HepG2 (cell line): ENCODE measurements around the gene RNF40. TPM values are rescaled to one million over a fixed set of nuclear protein-coding genes. Genes with fewer than 3 reads are reported as not detected.

Experiments used
- FOXM1 ChIP-seq: sonication (generic); formaldehyde crosslinking; IDR thresholded peaks from 2 replicates; pipeline ENCODE4 v1.5.0; 2020; ENCODE audit warnings: missing genetic modification reagents
- IRF2 ChIP-seq: IDR thresholded peaks from 2 replicates; pipeline ENCODE4 v1.6.1; 2018; ENCODE audit warnings: missing genetic modification reagents, missing compliant biosample characterization
- KLF15 ChIP-seq: sonication (generic); formaldehyde crosslinking; IDR thresholded peaks from 2 replicates; pipeline ENCODE4 v1.8.1; 2023; ENCODE audit warnings: borderline replicate concordance, mild to moderate bottlenecking, inconsistent platforms, missing genetic modification reagents, mixed read lengths
- MATR3 ChIP-seq: sonication (generic); formaldehyde crosslinking; IDR thresholded peaks from 2 replicates; pipeline ENCODE4 v1.4.0; 2020; ENCODE audit warnings: missing genetic modification reagents
- MEF2D ChIP-seq: sonication (generic); formaldehyde crosslinking; IDR thresholded peaks from 2 replicates; pipeline ENCODE4 v1.5.1; 2020; ENCODE audit warnings: mild to moderate bottlenecking, missing genetic modification reagents
- NCOR1 ChIP-seq: fragments of 200-600 bp; sonication (generic); IDR thresholded peaks from 2 replicates; pipeline ENCODE4 v1.7.0; 2017; ENCODE audit warnings: antibody characterized with exemption, low read length, borderline replicate concordance
- PAF1 ChIP-seq: IDR thresholded peaks from 2 replicates; pipeline ENCODE4 v1.6.1; 2016; ENCODE audit warnings: missing genetic modification reagents, missing compliant biosample characterization
- PAX8 ChIP-seq: sonication (generic); formaldehyde crosslinking; IDR thresholded peaks from 2 replicates; pipeline ENCODE4 v1.8.0; 2022; ENCODE audit warnings: mild to moderate bottlenecking, missing genetic modification reagents, borderline replicate concordance
- PHF8 ChIP-seq: sonication (generic); formaldehyde crosslinking; IDR thresholded peaks from 2 replicates; pipeline ENCODE4 v1.5.0; 2020; ENCODE audit warnings: missing genetic modification reagents
- PRDM15 ChIP-seq: sonication (generic); formaldehyde crosslinking; IDR thresholded peaks from 2 replicates; pipeline ENCODE4 v1.4.0; 2020; ENCODE audit warnings: missing genetic modification reagents
- PTBP1 ChIP-seq: fragments of 200-400 bp; formaldehyde crosslinking; IDR thresholded peaks from 2 replicates; pipeline ENCODE4 v1.6.1; 2018; ENCODE audit warnings: low read length, low read depth; ENCODE audit not compliant: poor library complexity, severe bottlenecking
- RELA ChIP-seq: sonication (generic); formaldehyde crosslinking; IDR thresholded peaks from 2 replicates; pipeline ENCODE4 v1.4.0; 2020; ENCODE audit warnings: missing genetic modification reagents
- SETDB1 ChIP-seq: sonication (generic); formaldehyde crosslinking; IDR thresholded peaks from 2 replicates; pipeline ENCODE4 v1.5.1; 2020; ENCODE audit warnings: missing genetic modification reagents, mild to moderate bottlenecking, borderline replicate concordance
- SMARCE1 ChIP-seq: fragments of 450-650 bp; IDR thresholded peaks from 2 replicates; pipeline ENCODE4 v1.6.1; 2017; ENCODE audit warnings: borderline replicate concordance
- SMYD3 ChIP-seq: sonication (generic); formaldehyde crosslinking; IDR thresholded peaks from 2 replicates; pipeline ENCODE4 v1.8.1; 2023; ENCODE audit warnings: mild to moderate bottlenecking, missing genetic modification reagents
- SNAPC2 ChIP-seq: sonication (generic); formaldehyde crosslinking; IDR thresholded peaks from 2 replicates; pipeline ENCODE4 v1.8.1; 2022; ENCODE audit warnings: mild to moderate bottlenecking, missing genetic modification reagents
- XBP1 ChIP-seq: sonication (generic); formaldehyde crosslinking; IDR thresholded peaks from 2 replicates; pipeline ENCODE4 v1.5.0; 2020; ENCODE audit warnings: missing genetic modification reagents
- ZNF296 ChIP-seq: sonication (generic); formaldehyde crosslinking; conservative IDR thresholded peaks from 2 replicates; pipeline ENCODE4 v1.5.0; 2020; ENCODE audit warnings: mild to moderate bottlenecking, missing genetic modification reagents
- ZNF326 ChIP-seq: sonication (generic); formaldehyde crosslinking; IDR thresholded peaks from 2 replicates; pipeline ENCODE4 v1.4.0; 2020; ENCODE audit warnings: missing genetic modification reagents, borderline replicate concordance
- ZNF362 ChIP-seq: sonication (generic); formaldehyde crosslinking; IDR thresholded peaks from 2 replicates; pipeline ENCODE4 v1.4.0; 2020; ENCODE audit warnings: missing genetic modification reagents, mild to moderate bottlenecking, borderline replicate concordance
- ZNF468 ChIP-seq: sonication (generic); formaldehyde crosslinking; IDR thresholded peaks from 2 replicates; pipeline ENCODE4 v1.8.0; 2022; ENCODE audit warnings: mild to moderate bottlenecking, moderate library complexity, missing genetic modification reagents
- ZNF615 ChIP-seq: sonication (generic); formaldehyde crosslinking; IDR thresholded peaks from 2 replicates; pipeline ENCODE4 v1.5.0; 2020; ENCODE audit warnings: mild to moderate bottlenecking, missing genetic modification reagents, borderline replicate concordance
- ZNF761 ChIP-seq: sonication (generic); formaldehyde crosslinking; conservative IDR thresholded peaks from 2 replicates; pipeline ENCODE4 v1.4.0; 2020; ENCODE audit warnings: mild to moderate bottlenecking, missing genetic modification reagents
- ZNF773 ChIP-seq: sonication (generic); formaldehyde crosslinking; IDR thresholded peaks from 2 replicates; pipeline ENCODE4 v1.4.0; 2020; ENCODE audit warnings: missing genetic modification reagents, borderline replicate concordance
- polyA plus RNA-seq, 8 experiments: library from polyadenylated mRNA; depleted of rRNA in 3 of 8; stranded (reverse) in 7 of 8; unstranded in 1 of 8; fragments of >200 nt; fragmentation: Illumina TruSeq in 4 of 8; extraction: Trizol in 4 of 8; gene quantifications; 2 replicates each; pipeline versions ENCODE4 v1.2.1 to v1.2.3, GENCODE V29; 2011 to 2016; ENCODE audit warnings: low read depth in 4 of 8, missing spikeins in 1 of 8, mixed read lengths in 1 of 8; ENCODE audit not compliant: insufficient read depth in 1 of 8
- total RNA-seq, 5 experiments: library from RNA; depleted of rRNA; stranded (reverse); fragments of >200 nt; fragmentation: Illumina TruSeq; extraction: Trizol; gene quantifications; 2 replicates each; pipeline ENCODE4 v1.2.3, GENCODE V29; 2016; ENCODE audit warnings: low read depth in 1 of 5

Gene RNF40
- total and polyA plus RNA-seq, 2 of the 13 experiments (the other 11 are each of a cell fraction or from before 2014, with no cell fraction given) = 84.0 to 85.6 TPM

- peak; percentile 98 for TF ChIP-seq PAX8 (CRISPR knock-in tag)
- TF ChIP-seq ZNF468 (CRISPR knock-in tag) = no peak
- TF ChIP-seq PAF1 = no peak
- TF ChIP-seq MATR3 (CRISPR knock-in tag) = no peak
- TF ChIP-seq RELA (CRISPR knock-in tag) = no peak
- TF ChIP-seq PHF8 = peak; percentile 99
- TF ChIP-seq FOXM1 (CRISPR knock-in tag) = no peak
- peak; percentile 79; the same call in 1 of the 2 replicates for TF ChIP-seq MEF2D (CRISPR knock-in tag)
- TF ChIP-seq ZNF296 (CRISPR knock-in tag) = peak; percentile 78; the same call in 1 of the 2 replicates
- TF ChIP-seq SMARCE1 = no peak
- peak; percentile 97 for TF ChIP-seq ZNF615 (CRISPR knock-in tag)
- TF ChIP-seq ZNF326 = no peak
- TF ChIP-seq SNAPC2 (CRISPR knock-in tag) = peak; percentile 92
- TF ChIP-seq SMYD3 (CRISPR knock-in tag) = no peak; the same call in 1 of the 2 replicates
- no peak for TF ChIP-seq NCOR1
- TF ChIP-seq KLF15 (CRISPR knock-in tag) = peak; percentile 57; the same call in 1 of the 2 replicates
- TF ChIP-seq PTBP1 = peak; percentile 49
- TF ChIP-seq ZNF362 (CRISPR knock-in tag) = peak; percentile 68
- TF ChIP-seq SETDB1 (CRISPR knock-in tag) = no peak
- no peak for TF ChIP-seq ZNF773 (CRISPR knock-in tag)
- TF ChIP-seq IRF2 (CRISPR knock-in tag) = peak; percentile 95
- TF ChIP-seq PRDM15 (CRISPR knock-in tag) = peak; percentile 92
- no peak for TF ChIP-seq XBP1
- peak; percentile 89 for TF ChIP-seq ZNF761 (CRISPR knock-in tag)
These were observed 43.4 kb downstream of the RNF40 start (continued) for GRCh38 chr16:30805370-30806169.
